GM18858 (cell line): ENCODE data around the gene SKOR1.
A peak's percentile ranks its signal among the peaks of the same experiment; 100 is the strongest.

Source experiments
- ATAC-seq: cut with Tn5 transposase; IDR thresholded peaks from one replicate; pipeline ENCODE4 v1.9.1; 2021; ENCODE audit not compliant: unreplicated experiment

SKOR1 gene

GRCh38 chr15:67824976-67825880 is at the start of gene SKOR1:
Gene SKOR1 (plus strand): TSS chr15:67825509. CDS start chr15:67825603, 94 bp downstream.
- no peak for ATAC-seq

GRCh38 chr15:67775998-67776397 is 49.3 kb upstream of the SKOR1 start:
- ATAC-seq: no peak

GRCh38 chr15:67776600-67776999 is 48.7 kb upstream of the SKOR1 start:
- no peak for ATAC-seq

- no peak for ATAC-seq
Measured at GRCh38 chr15:67777071-67777470, 48.2 kb upstream of the SKOR1 start.

- no peak for ATAC-seq
Measured at GRCh38 chr15:67777773-67778172, 47.5 kb upstream of the SKOR1 start.

- no peak for ATAC-seq
Measured at GRCh38 chr15:67778968-67779548, 46.3 kb upstream of the SKOR1 start.

- ATAC-seq: no peak
Measured at GRCh38 chr15:67779549-67780111, 45.7 kb upstream of the SKOR1 start.

GRCh38 chr15:67781061-67781460 is 44.2 kb upstream of the SKOR1 start:
- ATAC-seq: no peak

- ATAC-seq: no peak
Measured at GRCh38 chr15:67781907-67782690, 43.2 kb upstream of the SKOR1 start.

- no peak for ATAC-seq
Measured at GRCh38 chr15:67782691-67782991, 42.7 kb upstream of the SKOR1 start.

GRCh38 chr15:67783303-67783702 is 42.0 kb upstream of the SKOR1 start:
- peak; percentile 41 for ATAC-seq

GRCh38 chr15:67784090-67784781 is 41.1 kb upstream of the SKOR1 start:
- ATAC-seq: peak; percentile 68

GRCh38 chr15:67784856-67785430 is 40.4 kb upstream of the SKOR1 start:
- ATAC-seq: no peak

GRCh38 chr15:67785431-67785830 is 39.9 kb upstream of the SKOR1 start:
- ATAC-seq: no peak

- no peak for ATAC-seq
Measured at GRCh38 chr15:67786646-67787045, 38.7 kb upstream of the SKOR1 start.

- ATAC-seq: no peak
Measured at GRCh38 chr15:67788986-67789385, 36.3 kb upstream of the SKOR1 start.

- no peak for ATAC-seq
Measured at GRCh38 chr15:67790610-67791319, 34.5 kb upstream of the SKOR1 start.

GRCh38 chr15:67792250-67792942 is 32.9 kb upstream of the SKOR1 start:
- ATAC-seq: no peak

GRCh38 chr15:67794832-67795574 is 30.3 kb upstream of the SKOR1 start:
- ATAC-seq: no peak
